BLaER1 treated with 17β-estradiol and CSF1 and Interleukin-3, amounts not matched to agents 10 nM and 100 nM (cell line): ENCODE measurements around the gene SH3PXD2A.
A peak's percentile ranks its signal among the peaks of the same experiment; 100 is the strongest.

Experiments used
- H3K27ac ChIP-seq, 11 experiments: shearing (Covaris generic); formaldehyde crosslinking; 2 replicates each; pipeline ENCODE4 v1.8.1; 2022
- H3K27me3 ChIP-seq, 11 experiments: shearing (Covaris generic); formaldehyde crosslinking; 2 replicates each; pipeline ENCODE4 v1.8.1; 2022
- H3K36me3 ChIP-seq, 11 experiments: shearing (Covaris generic); formaldehyde crosslinking; 2 replicates each; pipeline ENCODE4 v1.8.1; 2022
- H3K4me1 ChIP-seq, 10 experiments: shearing (Covaris generic); formaldehyde crosslinking; 2 replicates each; pipeline ENCODE4 v1.8.1; 2022
- H3K4me2 ChIP-seq, 11 experiments: shearing (Covaris generic); formaldehyde crosslinking; 2 replicates each; pipeline ENCODE4 v1.8.1; 2022
- H3K4me3 ChIP-seq, 10 experiments: shearing (Covaris generic); formaldehyde crosslinking; 2 replicates each; pipeline ENCODE4 v1.8.1; 2022
- H3K9ac ChIP-seq, 11 experiments: shearing (Covaris generic); formaldehyde crosslinking; 2 replicates each; pipeline ENCODE4 v1.8.1; 2022
- H3K9me3 ChIP-seq, 11 experiments: shearing (Covaris generic); formaldehyde crosslinking; replicated peaks in 1 of 11; 2 replicates each; pipeline ENCODE4 v1.8.1; 2022
- H4K20me1 ChIP-seq, 11 experiments: shearing (Covaris generic); formaldehyde crosslinking; 2 replicates each; pipeline ENCODE4 v1.8.1; 2022
- Cebpa-rat ChIP-seq, 11 experiments: shearing (Covaris generic); IDR thresholded peaks; 2 replicates each; pipeline ENCODE4 v1.8.1; 2022

Gene SH3PXD2A

GRCh38 chr10:103745341-103746247 is 109.8 kb downstream of the SH3PXD2A start:
- H3K27me3 ChIP-seq: no peaks in the 10 kb centered on the region
- no peaks in the 10 kb centered on the region for H3K9me3 ChIP-seq
- TF ChIP-seq Cebpa-rat (IDR thresholded peaks at IDR 0.05): no peak
- peaks cover 0 to 58% (median 18%) of the 10 kb centered on the region in 11 experiments; a peak in 14 of 22 replicates for H3K36me3 ChIP-seq
- peak overlapping the region; percentile 61 to 90 (median 76) for H3K4me2 ChIP-seq
- peaks cover 49 to 84% (median 67%) of the 10 kb centered on the region in 10 experiments for H3K4me1 ChIP-seq
- H3K27ac ChIP-seq: peak overlapping the region in 10 of 11 experiments; percentile 29 to 77 (median 70); a peak in 20 of 22 replicates
- peak overlapping the region in 7 of 11 experiments; percentile 13 to 55 (median 32); a peak in 8 of 22 replicates for H3K9ac ChIP-seq
- H4K20me1 ChIP-seq: peaks cover 0 to 18% (median 8%) of the 10 kb centered on the region in 11 experiments; a peak in 12 of 22 replicates
- no peak overlapping the region for H3K4me3 ChIP-seq

DNA sequence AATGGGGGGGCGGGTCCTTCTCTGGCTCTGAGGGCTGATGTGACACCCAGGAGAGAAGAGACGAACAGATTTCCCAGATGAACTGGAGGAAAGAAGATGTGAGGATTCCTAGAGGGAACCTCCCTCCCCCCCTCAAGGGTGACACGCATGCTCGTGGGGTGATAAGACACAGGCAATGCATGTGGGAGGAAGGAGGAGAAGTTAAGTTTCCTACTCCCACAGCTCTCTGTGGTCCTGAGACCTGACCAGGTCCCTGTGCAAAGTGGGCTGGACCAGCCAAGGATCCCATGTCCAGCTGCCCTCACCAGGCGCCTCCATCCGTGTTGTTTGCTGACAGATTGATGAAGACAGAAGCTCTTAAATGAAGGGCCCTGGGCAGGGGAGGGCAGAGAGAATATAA is 112.6 kb downstream of the SH3PXD2A start:
- no peak overlapping the region; a peak in 1 of 22 replicates for H3K9ac ChIP-seq
- peak overlapping the region in 4 of 11 experiments; percentile 7 to 37 (median 21); a peak in 6 of 22 replicates for H3K27ac ChIP-seq

DNA sequence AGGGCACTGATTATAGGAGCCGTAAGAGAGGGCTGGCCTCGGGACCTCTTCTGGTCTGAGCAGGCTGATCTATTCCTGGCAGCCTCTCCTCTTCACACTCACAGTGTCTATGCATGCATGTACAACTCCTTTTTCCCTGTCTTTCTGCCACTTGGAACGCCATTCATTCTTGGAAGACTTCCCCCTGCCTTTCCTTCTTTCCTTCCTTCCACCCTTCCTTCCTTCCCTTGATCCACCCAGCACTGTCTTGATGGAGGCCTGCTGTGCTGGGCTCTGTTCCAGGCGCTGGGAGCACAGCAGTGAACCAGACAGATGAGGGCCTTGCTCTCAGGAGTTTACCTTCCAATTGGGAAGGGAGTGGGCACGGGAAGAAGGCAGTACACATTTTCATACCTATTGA is 114.8 kb downstream of the SH3PXD2A start:
- peaks cover 12 to 83% (median 48%) of the 10 kb centered on the region in 11 experiments for H3K36me3 ChIP-seq
- no peak overlapping the region for H3K4me3 ChIP-seq
- H3K4me1 ChIP-seq: peaks cover 31 to 72% (median 44%) of the 10 kb centered on the region in 10 experiments
- no peaks in the 10 kb centered on the region for H3K9me3 ChIP-seq
- peak overlapping the region in 2 of 11 experiments; percentile 2 to 20; a peak in 1 of 22 replicates for H3K27ac ChIP-seq
- peaks cover 4 to 49% (median 20%) of the 10 kb centered on the region in 11 experiments; a peak in 14 of 22 replicates for H4K20me1 ChIP-seq
- H3K9ac ChIP-seq: no peak overlapping the region
- no peak for TF ChIP-seq Cebpa-rat (IDR thresholded peaks at IDR 0.05)
- no peak overlapping the region for H3K4me2 ChIP-seq
- H3K27me3 ChIP-seq: no peaks in the 10 kb centered on the region

More for the DNA sequence above, 112.6 kb downstream of the SH3PXD2A start:
- no peaks in the 10 kb centered on the region for H3K9me3 ChIP-seq
- H3K4me1 ChIP-seq: peaks cover 50 to 82% (median 63%) of the 10 kb centered on the region in 10 experiments
- H3K36me3 ChIP-seq: peaks cover 5 to 66% (median 27%) of the 10 kb centered on the region in 11 experiments; a peak in 20 of 22 replicates
- H4K20me1 ChIP-seq: peaks cover 4 to 42% (median 20%) of the 10 kb centered on the region in 11 experiments; a peak in 14 of 22 replicates
- H3K4me3 ChIP-seq: no peak overlapping the region
- no peaks in the 10 kb centered on the region for H3K27me3 ChIP-seq
- H3K4me2 ChIP-seq: peak overlapping the region in 2 of 11 experiments; percentile 5 to 6; a peak in 2 of 22 replicates
- no peak for TF ChIP-seq Cebpa-rat (IDR thresholded peaks at IDR 0.05)

DNA sequence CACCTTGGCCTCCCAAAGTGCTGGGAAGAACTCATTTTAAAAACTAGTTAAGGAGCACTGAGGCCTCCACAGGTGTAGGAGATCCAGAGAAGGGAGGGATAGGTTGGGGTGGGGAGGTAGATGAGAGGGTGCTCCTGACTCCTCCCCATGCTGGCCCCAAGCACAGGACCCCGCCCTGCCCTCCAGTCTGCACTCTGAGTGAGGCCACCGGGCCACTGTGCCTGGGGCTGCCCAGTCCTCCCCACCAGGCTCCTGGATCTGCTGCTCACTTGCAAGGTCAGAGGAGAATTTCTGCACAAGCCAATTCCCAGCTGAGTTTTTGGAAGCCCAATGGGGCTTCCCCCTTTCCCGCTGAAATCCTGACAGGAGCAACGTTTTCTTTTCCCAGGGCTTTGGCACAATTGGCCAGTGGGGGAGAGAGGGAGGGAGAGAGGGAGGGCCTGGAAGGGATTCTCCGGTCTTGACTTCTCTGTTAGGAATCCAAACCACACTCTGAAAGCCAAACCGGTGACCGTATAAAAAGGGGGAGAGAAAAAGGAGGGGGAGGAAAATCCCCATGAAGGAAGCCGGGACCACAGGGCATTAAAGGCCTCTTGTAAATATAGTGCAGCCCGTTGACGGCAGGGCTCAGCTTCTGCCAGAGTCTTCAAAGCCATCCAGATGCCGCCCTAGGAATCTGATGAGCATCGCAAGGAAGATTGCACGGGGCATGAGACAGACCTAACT is 116.2 kb downstream of the SH3PXD2A start:
- no peak overlapping the region for H3K4me3 ChIP-seq
- no peak overlapping the region for H3K27ac ChIP-seq
- no peak overlapping the region for H3K9ac ChIP-seq
- peaks cover 18 to 58% (median 30%) of the 10 kb centered on the region in 10 experiments for H3K4me1 ChIP-seq
- peaks cover 4 to 49% (median 20%) of the 10 kb centered on the region in 11 experiments; a peak in 14 of 22 replicates for H4K20me1 ChIP-seq
- no peaks in the 10 kb centered on the region for H3K27me3 ChIP-seq
- no peak for TF ChIP-seq Cebpa-rat (IDR thresholded peaks at IDR 0.05)
- no peaks in the 10 kb centered on the region for H3K9me3 ChIP-seq
- H3K36me3 ChIP-seq: peaks cover 18 to 92% (median 60%) of the 10 kb centered on the region in 11 experiments
- H3K4me2 ChIP-seq: peak overlapping the region in 4 of 11 experiments; percentile 31 to 54 (median 40); a peak in 8 of 22 replicates

DNA sequence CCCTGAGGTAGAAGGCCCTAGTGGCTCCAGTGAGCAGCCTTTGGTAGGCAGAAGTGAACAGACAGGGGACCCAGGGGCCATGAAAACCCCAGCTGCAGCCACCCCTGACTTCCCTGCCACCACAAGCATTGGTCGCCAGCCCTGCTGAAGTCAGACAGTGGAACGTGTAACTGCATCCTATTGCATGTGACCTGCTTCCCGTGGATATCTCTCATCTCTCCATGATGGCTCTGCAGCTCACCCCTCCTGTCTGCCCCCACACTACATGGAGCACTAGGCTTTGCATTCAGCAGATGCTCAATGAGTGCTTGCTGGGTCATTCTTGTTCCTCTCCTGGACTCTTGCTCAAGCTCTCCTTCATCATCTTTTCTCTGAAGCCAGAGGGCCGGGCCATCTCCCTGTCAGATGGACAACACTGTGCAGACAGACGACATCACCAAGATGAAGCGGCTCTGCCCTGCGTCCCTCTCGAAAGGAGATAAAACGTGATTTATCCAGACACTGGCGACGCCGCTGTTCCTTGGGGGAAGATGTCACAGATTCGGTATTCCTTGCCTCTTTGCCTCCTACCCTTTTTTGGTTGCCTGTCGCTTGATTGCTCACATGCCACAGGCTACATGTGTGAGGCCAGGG is 117.5 kb downstream of the SH3PXD2A start:
- Histone ChIP-seq H3K27me3 (no peaks in the 10 kb centered on the region), H3K4me1 (peaks cover 21 to 58% (median 31%) of the 10 kb centered on the region in 10 experiments), H3K9me3 (no peaks in the 10 kb centered on the region), H3K4me3 (no peak overlapping the region), H3K36me3 (peaks cover 26 to 93% (median 63%) of the 10 kb centered on the region in 11 experiments), H3K9ac (no peak overlapping the region), H3K27ac (peak overlapping the region in 1 of 11 experiments; percentile 12; a peak in 1 of 22 replicates), H4K20me1 (peaks cover 4 to 50% (median 20%) of the 10 kb centered on the region in 11 experiments; a peak in 15 of 22 replicates), H3K4me2 (peak overlapping the region in 8 of 11 experiments; percentile 11 to 34 (median 32); a peak in 12 of 22 replicates)
- no peak for TF ChIP-seq Cebpa-rat (IDR thresholded peaks at IDR 0.05)

DNA sequence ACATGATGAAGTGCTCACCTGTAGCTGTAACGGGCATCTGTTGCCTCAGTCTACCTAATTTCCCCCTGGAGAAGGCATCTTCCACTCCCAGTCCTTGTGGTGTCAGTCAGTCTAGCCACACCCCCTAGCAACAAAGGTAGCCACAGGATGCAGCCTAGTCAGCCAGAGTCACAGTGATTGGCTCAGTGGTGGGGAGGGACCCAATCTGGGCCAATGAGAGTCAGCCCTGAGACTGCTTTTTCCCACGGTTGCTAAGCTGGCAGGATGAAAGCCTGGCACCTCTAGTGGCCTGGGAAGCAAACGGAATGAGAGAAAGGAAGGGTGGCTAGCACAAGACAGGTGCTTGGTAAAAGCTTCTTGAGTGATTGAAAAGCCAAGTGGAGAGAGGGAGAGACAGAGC is 118.6 kb downstream of the SH3PXD2A start:
- no peaks in the 10 kb centered on the region for H3K27me3 ChIP-seq
- peaks cover 29 to 94% (median 67%) of the 10 kb centered on the region in 11 experiments for H3K36me3 ChIP-seq

GRCh38 chr10:103736044-103736443 is 119.3 kb downstream of the SH3PXD2A start:
- no peaks in the 10 kb centered on the region for H3K27me3 ChIP-seq
- TF ChIP-seq Cebpa-rat (IDR thresholded peaks at IDR 0.05): no peak
- H3K4me3 ChIP-seq: no peak overlapping the region
- H3K36me3 ChIP-seq: peaks cover 33 to 96% (median 71%) of the 10 kb centered on the region in 11 experiments
- H3K9me3 ChIP-seq: no peaks in the 10 kb centered on the region
- no peak overlapping the region for H3K27ac ChIP-seq
- H3K4me1 ChIP-seq: peaks cover 16 to 55% (median 25%) of the 10 kb centered on the region in 10 experiments
- no peak overlapping the region for H3K9ac ChIP-seq
- peaks cover 0 to 52% (median 32%) of the 10 kb centered on the region in 11 experiments; a peak in 16 of 22 replicates for H4K20me1 ChIP-seq
- no peak overlapping the region for H3K4me2 ChIP-seq

More for the DNA sequence above, 118.6 kb downstream of the SH3PXD2A start:
- H3K4me3 ChIP-seq: no peak overlapping the region
- no peak overlapping the region for H3K9ac ChIP-seq
- TF ChIP-seq Cebpa-rat (IDR thresholded peaks at IDR 0.05): no peak
- H3K4me2 ChIP-seq: no peak overlapping the region
- no peak overlapping the region for H3K27ac ChIP-seq
- no peaks in the 10 kb centered on the region for H3K9me3 ChIP-seq
- H3K4me1 ChIP-seq: peaks cover 16 to 55% (median 30%) of the 10 kb centered on the region in 10 experiments
- H4K20me1 ChIP-seq: peaks cover 4 to 55% (median 24%) of the 10 kb centered on the region in 11 experiments; a peak in 15 of 22 replicates

- H3K27me3 ChIP-seq: no peaks in the 10 kb centered on the region
- H3K36me3 ChIP-seq: peaks cover 33 to 96% (median 71%) of the 10 kb centered on the region in 11 experiments
- H3K9ac ChIP-seq: no peak overlapping the region
- H3K4me1 ChIP-seq: peaks cover 18 to 55% (median 28%) of the 10 kb centered on the region in 10 experiments
- H3K4me2 ChIP-seq: no peak overlapping the region
- no peak overlapping the region for H3K27ac ChIP-seq
- no peaks in the 10 kb centered on the region for H3K9me3 ChIP-seq
- TF ChIP-seq Cebpa-rat (IDR thresholded peaks at IDR 0.05): no peak
- H4K20me1 ChIP-seq: peaks cover under 1 to 43% (median 27%) of the 10 kb centered on the region in 11 experiments; a peak in 16 of 22 replicates
- no peak overlapping the region for H3K4me3 ChIP-seq
These were observed 120.6 kb downstream of the SH3PXD2A start for GRCh38 chr10:103734731-103735130.
